ENCODE measurements around the gene RTN4. TPM values are rescaled to one million over a fixed set of nuclear protein-coding genes. Genes with fewer than 3 reads are reported as not detected.

The RTN4 gene
- total RNA-seq, 4 donors from 2014 or later = 249 to 292 (median 276) TPM

- 14% methylated on average over 7 of the region's 7 CpGs for WGBS, 2 donors
These were observed 40.8 kb downstream of the RTN4 start for GRCh38 chr2:55009277-55010060.

GRCh38 chr2:55006306-55006705, 43.9 kb downstream of the RTN4 start:
- no peak for TF ChIP-seq CTCF (IDR thresholded peaks at IDR 0.05)
- TF ChIP-seq POLR2A (IDR thresholded peaks at IDR 0.05) = no peak
- no peak for DNase-seq (ENCODE audit: low spot score in 2 of 2)
- intact Hi-C loops (cut with DNase I; ENCODE audit: low total_unique reads) = no loop called here
- 34 to 47% methylated on average over 3 of the region's 3 CpGs for WGBS, 2 donors
- H3K4me3 ChIP-seq (ENCODE audit: low read depth, poor library complexity, severe bottlenecking) = no peak overlapping the region

More at GRCh38 chr2:55009277-55010060, 40.8 kb downstream of the RTN4 start:
- H3K4me3 ChIP-seq (ENCODE audit: low read depth, poor library complexity, severe bottlenecking) = no peak overlapping the region
- intact Hi-C loops (cut with DNase I; ENCODE audit: low total_unique reads) = loop anchor here (10.0 kb wide), 1 partner anchor 155 kb away; no protein-coding TSS in a partner anchor
- TF ChIP-seq CTCF (IDR thresholded peaks at IDR 0.05) (no peak), POLR2A (IDR thresholded peaks at IDR 0.05) (no peak)
- no peak for DNase-seq (ENCODE audit: low spot score in 2 of 2)

GRCh38 chr2:55003706-55004639, 46.3 kb downstream of the RTN4 start:
- no peak overlapping the region for H3K4me3 ChIP-seq (ENCODE audit: low read depth, poor library complexity, severe bottlenecking)
- DNase-seq (ENCODE audit: low spot score in 2 of 2) = no peak
- WGBS, 2 donors = 82 to 83% methylated on average over 10 of the region's 10 CpGs
- intact Hi-C loops (cut with DNase I; ENCODE audit: low total_unique reads) = no loop called here
- TF ChIP-seq CTCF (IDR thresholded peaks at IDR 0.05) (no peak), POLR2A (IDR thresholded peaks at IDR 0.05) (no peak)

GRCh38 chr2:55001716-55002115, 48.5 kb downstream of the RTN4 start:
- intact Hi-C loops (cut with DNase I; ENCODE audit: low total_unique reads) = no loop called here
- WGBS, 2 donors = 47 to 91% methylated on average over 2 of the region's 2 CpGs
- no peak for TF ChIP-seq CTCF (IDR thresholded peaks at IDR 0.05)
- no peak for TF ChIP-seq POLR2A (IDR thresholded peaks at IDR 0.05)
- no peak for DNase-seq (ENCODE audit: low spot score in 2 of 2)
- no peak overlapping the region for H3K4me3 ChIP-seq (ENCODE audit: low read depth, poor library complexity, severe bottlenecking)

GRCh38 chr2:55000341-55000740, 49.9 kb downstream of the RTN4 start:
- H3K4me3 ChIP-seq (ENCODE audit: low read depth, poor library complexity, severe bottlenecking) = no peak overlapping the region
- intact Hi-C loops (cut with DNase I; ENCODE audit: low total_unique reads) = no loop called here
- TF ChIP-seq POLR2A (IDR thresholded peaks at IDR 0.05) = no peak
- TF ChIP-seq CTCF (IDR thresholded peaks at IDR 0.05) = no peak
- whole genome bisulfite sequencing, 2 donors = 39 to 47% methylated on average over 4 of the region's 4 CpGs
- no peak for DNase-seq (ENCODE audit: low spot score in 2 of 2)
